GM15510 (cell line): ENCODE data around the gene GABRB1.

Experiments
- POLR2A ChIP-seq: IDR thresholded peaks from 3 replicates; pipeline ENCODE4 v1.6.1; 2011; ENCODE audit warnings: borderline replicate concordance; ENCODE audit not compliant: insufficient read length; ENCODE audit errors: extremely low read depth

GABRB1 gene

DNA sequence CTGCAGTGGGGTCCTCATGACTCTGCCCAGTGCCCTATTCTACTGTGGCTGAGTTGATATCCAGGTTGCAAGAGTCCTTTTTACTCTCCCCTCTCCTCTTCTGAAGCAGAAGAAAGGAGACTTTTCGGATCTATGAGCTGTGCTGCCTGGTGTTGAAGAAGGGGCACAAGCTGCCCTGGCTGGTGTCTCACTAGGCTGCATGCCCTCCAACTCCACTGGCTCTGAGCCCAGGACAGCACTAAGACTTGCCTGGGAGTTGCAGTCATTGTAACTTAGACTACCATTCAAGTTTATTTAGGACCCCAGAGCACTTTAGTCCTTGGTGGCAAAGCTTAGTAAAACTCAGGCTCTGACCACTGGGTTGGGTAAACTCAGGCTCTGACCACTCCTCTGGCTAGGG is 89.4 kb downstream of the GABRB1 start:
- no peak for TF ChIP-seq POLR2A

DNA sequence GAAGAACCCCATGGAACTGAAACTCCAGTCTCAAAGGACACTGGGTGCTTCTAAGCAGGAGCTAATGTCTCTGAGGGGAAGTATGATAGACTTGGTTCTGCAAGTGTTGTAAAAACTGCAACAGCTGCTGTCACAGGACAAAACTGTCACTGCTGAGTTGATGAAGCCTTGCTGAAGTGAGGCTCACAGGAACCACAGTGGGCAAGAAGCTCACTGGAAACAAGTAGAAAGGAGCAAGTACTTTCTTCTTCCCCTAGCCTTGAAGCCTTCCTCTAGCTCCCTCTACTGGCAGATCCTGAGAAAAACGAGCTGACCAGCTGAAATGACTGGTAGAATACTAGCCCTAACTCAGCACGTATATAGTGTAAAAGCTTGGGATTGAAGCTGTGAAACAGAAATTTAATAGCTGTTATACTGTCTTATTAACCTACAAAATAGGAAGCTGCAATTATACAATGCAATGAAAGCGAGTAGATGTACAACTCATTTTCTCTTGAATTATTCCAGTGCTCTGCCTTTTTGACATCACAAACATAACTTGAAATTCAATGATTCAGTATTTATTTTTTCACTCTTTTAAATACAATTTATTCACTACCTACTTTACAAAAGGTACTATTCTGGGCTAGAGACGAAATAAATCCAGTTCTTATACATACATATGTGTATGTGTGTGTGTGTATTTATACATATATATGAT is 91.4 kb downstream of the GABRB1 start:
- TF ChIP-seq POLR2A, result no peak

DNA sequence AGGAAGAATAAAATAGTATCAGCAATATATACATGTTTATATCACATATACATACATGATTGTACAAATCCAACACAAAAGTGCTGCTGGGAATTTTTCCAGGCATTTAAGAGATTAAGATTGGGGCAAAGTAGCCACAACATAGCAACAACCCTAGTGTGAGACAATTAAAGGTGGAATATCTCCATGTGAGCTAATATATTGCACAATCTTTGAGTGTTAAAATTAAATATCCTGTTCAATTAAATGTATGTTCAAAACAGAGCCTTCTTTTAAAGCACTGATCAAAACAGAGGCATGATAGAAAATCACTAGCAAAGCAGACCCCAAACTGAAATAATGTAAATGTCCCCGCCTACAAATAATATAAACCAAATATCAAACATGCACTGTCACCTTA is 97.6 kb downstream of the GABRB1 start:
- no peak for TF ChIP-seq POLR2A

DNA sequence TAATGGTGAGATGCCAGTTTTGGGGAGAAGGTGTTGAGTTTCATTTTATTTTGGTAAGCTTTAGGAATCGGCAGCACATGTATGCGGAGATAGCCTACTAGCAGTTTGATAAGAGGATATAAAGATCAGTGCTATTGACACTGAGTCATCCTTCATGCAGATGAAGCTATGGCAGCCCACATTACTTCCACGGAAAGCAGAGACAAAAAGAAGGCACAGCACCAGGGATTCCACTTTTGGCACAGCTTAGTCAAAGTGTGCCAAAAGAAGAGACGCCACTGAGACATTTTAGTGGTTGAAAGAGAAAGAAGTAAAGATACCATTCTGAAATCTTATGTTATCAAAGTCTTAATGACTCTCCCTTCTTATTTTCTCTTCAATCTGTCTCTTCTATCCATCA is 103.8 kb downstream of the GABRB1 start:
- no peak for TF ChIP-seq POLR2A

DNA sequence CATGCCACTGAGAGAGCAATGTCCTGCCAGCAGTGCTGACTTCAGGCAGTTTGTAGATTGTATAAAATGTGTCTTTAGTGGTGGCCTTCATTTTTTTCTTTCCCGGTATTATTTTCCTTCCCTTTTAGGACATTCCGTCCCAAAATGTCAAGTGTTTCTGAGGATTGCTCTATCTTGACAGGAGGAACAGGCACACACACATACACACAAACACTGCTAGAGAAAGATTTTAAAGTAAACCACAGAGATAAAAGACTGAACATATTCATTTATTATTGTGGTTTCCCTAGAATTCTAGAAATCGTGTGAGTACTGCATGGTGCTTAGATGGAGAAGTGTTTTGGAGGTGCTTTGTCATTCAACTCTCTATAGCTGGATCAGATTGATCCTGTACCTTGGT is 111.9 kb downstream of the GABRB1 start:
- no peak for TF ChIP-seq POLR2A

DNA sequence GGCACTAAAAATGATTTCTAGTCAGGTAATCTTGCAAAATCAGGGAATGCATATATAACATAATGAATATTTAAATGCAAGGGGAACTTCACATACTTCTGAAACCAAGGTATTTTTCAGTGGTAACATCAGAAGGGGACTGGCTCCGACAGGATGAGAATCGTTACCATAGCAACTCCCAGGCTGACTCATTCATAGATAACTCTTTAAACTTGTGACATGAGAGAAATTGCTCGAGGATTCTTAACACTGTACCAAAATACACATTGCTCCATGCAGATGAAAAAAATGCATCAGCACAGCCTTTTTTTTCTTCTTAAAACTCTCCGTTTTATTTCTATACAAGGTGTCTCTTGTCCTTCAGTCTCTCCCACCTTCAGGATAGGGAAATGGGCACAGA is 114.3 kb downstream of the GABRB1 start:
- no peak for TF ChIP-seq POLR2A

DNA sequence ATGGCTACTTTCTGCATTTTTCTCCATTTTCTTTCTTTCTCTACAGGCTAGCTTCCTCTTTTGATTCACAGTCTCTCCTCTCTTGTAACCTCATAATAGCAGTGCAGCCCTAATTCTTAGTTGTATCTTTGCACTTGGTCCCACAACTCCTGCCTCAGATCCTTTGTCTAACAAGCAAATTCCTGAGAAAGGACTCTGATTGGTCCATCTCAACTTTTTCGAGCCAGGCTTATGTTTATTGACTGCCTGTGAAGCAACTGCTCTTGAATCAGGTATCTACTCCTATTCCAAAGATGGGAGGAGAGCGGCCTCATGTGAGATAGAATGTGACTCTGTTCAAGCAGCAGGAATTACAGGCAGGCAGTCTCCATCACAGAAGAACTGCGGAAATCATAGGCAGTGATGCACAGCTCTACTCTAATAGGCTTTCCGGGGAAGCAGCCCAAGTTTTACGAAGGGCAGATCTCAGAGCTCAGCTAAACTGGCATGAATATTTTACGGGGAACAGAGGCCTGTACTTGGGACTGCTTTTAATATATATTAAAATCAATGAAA is 123.5 kb downstream of the GABRB1 start:
- TF ChIP-seq POLR2A, result no peak

DNA sequence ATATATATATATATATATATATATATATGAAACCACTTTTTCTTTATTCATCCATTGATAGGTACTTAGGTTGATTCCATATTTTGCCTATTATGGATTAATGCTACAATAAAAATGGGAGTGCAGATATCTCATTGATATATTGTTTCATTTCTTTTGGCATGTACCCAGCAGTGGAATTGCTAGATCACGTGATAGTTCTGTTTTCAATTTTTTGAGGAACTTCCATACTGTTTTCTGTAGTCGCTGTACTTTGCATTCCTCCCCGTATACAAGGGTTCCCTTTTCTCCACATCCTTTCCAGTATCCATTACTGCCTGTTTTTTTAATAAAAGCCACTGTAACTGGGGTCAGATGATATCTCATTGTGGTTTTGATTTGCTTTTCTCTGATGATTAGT is 124.6 kb downstream of the GABRB1 start:
- TF ChIP-seq POLR2A, result no peak

DNA sequence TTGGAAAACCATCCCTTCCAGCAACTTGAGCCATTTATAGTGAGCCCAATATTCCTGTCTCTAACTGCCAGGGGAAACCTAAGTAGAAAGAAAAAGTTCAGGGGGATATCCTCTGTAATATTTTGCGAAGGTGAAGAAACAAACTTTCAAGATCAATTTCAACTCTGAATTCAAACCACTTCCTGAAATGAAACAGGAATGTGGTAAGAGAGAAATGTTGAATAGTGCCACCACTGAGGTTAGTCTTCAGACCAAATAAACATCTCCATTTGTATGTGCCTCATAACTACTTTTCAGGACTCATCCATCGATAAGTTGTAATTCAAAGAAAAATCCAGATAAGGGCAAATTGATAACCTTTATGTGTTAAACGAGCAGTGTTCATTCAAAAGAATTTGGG is 128.7 kb downstream of the GABRB1 start:
- TF ChIP-seq POLR2A, result no peak

DNA sequence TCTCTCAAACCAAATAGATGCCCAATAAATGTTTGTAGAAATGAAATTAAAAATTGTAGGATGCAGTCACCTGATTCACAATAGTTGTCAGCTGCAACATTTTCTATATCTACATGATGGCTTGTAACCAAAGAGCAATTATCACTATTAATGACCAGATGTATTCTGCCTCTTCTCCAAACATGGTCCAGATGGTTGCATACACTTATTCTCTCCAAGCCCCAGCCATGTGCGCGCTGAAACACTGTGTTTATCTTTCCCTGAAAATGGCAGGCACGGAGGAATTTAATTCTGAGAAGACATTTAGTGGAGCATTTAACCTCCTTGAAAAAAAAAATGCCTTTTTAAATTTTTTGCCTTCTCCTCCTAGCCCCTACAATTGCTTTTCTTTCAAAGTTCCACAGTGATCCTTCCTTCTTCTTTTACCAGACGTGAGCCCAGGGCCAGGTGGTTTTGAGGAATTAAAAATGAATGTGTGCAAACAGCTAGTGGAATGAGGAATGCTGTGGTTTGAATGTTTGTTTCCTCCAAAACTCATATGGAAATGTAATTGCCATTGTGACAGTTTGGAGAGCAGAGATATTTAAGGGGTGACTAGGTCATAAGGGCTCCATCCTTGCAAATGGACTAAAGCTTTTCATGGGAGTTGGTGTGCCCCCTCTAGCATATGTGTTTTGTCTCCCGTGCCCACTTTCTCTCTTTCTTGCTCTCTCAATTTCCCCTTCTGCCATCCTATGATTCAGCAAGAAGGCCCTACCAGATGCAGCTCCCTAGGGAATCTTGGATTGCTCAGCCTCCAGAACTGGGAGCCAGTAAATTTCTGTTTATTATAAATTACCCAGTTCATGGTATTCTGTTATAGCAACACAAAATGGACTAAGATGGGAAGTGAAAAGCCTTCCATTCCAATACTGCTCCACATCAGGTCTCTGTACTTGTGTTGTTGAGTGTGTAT is 136.0 kb downstream of the GABRB1 start:
- TF ChIP-seq POLR2A, result no peak

DNA sequence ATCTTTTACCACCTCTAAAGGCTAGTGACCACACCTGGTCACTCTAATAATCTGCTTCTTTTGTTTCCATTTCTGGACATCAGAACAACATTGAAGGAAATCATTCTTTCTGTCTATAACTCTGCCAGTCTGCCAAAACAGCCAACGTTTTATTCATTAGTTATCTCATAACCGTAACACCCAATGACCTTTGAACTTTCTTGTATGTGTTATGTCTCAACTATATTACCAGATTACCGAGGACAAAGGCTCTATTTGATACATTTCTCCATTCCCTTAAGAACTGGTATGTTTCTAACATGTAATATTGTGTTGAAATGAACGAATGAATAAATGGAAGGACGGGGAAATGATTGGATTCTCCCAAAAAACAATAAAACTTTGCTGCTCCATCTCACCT is 152.7 kb downstream of the GABRB1 start:
- no peak for TF ChIP-seq POLR2A

DNA sequence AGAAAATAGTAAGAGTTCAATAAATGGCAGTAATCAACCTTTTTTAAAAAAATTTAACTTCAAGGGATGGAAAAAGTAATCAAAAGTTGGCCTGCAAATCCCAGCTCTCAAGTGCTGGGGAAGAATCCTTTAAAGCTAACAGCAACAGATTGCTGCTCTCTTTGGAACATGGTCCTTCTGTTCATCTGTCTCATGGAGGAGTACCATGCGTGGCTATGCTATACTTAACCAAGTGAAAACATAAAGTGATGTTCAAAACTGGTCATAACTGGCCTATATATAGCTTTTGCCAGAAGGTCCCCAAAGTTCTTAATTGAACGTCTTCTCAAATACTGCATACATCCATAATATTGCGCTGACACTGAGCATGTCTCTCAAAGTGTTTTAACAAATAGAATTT is 154.4 kb downstream of the GABRB1 start:
- TF ChIP-seq POLR2A, result no peak

DNA sequence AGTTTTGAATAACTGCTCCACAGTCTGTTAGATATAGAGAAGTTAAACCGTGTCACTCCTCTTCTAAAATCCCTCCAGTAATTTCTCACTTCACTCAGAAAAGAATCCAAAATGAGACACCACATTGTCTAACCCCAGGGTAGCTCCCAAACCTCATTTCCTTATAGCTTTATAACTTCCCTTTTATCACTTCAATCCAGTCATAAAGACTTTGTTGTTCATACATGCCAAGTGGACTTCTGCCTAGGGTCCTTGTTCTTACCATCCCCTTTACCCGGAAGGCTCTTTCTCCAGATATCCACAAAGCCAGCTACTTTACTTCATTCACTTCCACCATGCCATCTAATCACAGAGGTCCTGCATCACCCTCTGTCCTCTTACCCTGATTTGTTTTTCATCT is 156.2 kb downstream of the GABRB1 start:
- TF ChIP-seq POLR2A, result no peak

DNA sequence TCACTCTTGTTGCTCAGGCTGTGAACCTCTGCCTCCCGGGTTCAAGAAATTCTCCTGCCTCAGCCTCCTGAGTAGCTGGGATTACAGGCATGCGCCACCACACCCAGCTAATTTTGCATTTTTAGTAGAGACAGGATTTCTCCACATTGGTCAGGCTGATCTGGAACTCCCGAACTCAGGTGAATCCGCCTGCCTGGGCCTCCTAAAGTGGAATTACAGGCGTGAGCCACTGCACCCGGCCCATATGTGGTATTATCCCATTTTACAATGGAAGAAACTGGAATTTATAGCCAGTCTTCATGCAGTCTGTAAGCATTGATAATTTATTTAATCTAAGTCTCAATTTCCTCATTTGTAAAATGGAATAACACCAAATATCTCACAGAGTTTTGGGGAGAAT is 161.8 kb downstream of the GABRB1 start:
- TF ChIP-seq POLR2A, result no peak

DNA sequence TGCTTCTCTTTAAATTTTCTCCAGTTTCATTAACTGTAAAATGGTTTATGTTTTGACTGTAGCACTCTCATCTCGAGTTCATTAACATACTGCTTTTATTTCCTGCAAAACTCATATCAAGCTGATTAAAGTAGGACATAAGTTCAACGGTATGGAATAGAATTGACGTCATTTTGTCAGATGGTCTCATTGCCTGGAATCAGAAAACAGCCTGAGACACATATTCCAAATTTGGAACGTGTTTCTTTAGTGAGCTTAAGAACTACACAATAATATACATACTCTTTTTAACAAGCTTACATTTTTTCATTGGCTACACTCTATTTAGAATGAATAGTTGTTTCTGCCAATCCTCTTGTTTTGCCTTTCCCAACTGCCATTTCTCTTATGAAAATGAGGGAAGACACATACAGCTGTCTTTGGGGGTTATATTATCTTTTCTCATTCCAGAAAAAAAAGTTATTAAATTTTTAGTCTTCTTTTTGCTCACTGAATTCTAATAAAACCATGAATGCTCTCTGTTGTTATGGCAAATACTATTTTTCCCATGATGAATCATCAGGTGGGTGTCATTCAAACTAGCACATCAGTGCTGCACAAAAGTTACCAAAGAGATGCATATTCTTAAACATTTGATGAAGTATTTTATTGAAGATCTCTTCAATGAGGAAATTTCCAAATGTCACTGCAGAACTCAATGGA is 162.8 kb downstream of the GABRB1 start:
- TF ChIP-seq POLR2A, result no peak

DNA sequence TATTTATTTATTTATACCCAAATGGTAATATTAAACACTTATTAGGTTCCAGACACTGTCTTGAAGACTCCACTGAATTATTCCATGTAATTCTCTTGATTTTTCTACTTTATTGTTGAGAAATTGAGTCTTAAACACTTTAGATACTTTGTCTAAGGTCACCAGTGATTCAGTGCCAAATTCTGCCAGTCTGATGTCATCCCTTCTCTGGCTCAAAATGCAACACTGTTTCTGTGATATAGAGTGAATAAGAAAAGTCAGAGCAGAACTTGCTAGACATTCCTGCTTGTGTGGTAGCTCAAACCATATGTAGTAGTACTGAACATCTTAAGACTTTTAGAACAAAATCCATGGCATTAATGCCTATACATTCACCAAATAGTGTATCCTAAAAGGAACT is 164.3 kb downstream of the GABRB1 start:
- TF ChIP-seq POLR2A, result no peak

DNA sequence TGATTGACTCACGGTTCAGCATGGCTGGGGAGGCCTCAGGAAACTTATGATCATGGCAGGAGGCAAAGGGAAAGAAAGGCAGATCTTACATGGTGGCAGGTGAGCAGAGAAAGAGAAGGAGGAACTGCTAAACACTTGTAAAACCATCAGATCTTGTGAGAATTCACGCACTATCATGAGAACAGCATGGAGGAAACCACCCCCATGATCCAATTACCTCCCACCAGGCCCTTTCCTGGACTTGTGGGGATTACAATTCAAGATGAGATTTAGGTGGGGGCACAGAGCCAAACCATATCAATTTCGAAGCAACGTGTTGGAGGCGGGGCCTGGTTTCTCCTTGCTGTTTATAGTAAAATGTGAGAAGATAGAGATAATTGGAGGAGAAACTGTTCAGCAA is 167.4 kb downstream of the GABRB1 start:
- TF ChIP-seq POLR2A, result no peak
